Trophoblast cell (in vitro differentiated cells and primary cell): ENCODE data around the gene IL1RAPL1.

ENCODE experiments used
- DNase-seq, 2 donors: peaks; one replicate each; pipeline ENCODE4 v3.0.0-alpha.2; 2016
- H2AFZ ChIP-seq: 2 replicates; pipeline ENCODE4 v1.6.1; 2013; ENCODE audit warnings: low read length, moderate library complexity, mild to moderate bottlenecking; ENCODE audit not compliant: insufficient read depth, poor library complexity
- H2AK5ac ChIP-seq: 2 replicates; pipeline ENCODE4 v1.6.1; 2013; ENCODE audit warnings: mild to moderate bottlenecking, low read length
- H2BK120ac ChIP-seq: 2 replicates; pipeline ENCODE4 v1.6.1; 2013; ENCODE audit warnings: low read length, mild to moderate bottlenecking, moderate library complexity; ENCODE audit not compliant: insufficient read depth, poor library complexity
- H2BK12ac ChIP-seq: 2 replicates; pipeline ENCODE4 v1.6.1; 2013; ENCODE audit warnings: mild to moderate bottlenecking, low read length, moderate library complexity
- H2BK5ac ChIP-seq: 2 replicates; pipeline ENCODE4 v1.6.1; 2013; ENCODE audit warnings: low read length, low read depth, moderate library complexity, mild to moderate bottlenecking; ENCODE audit not compliant: poor library complexity
- H3K14ac ChIP-seq: 2 replicates; pipeline ENCODE4 v1.6.1; 2013; ENCODE audit warnings: mild to moderate bottlenecking, low read length
- H3K18ac ChIP-seq: 2 replicates; pipeline ENCODE4 v1.6.1; 2013; ENCODE audit warnings: mild to moderate bottlenecking, low read length
- H3K23ac ChIP-seq: 2 replicates; pipeline ENCODE4 v1.6.1; 2013; ENCODE audit warnings: low read length
- H3K27ac ChIP-seq: 2 replicates; pipeline ENCODE4 v1.5.1; 2013; ENCODE audit warnings: low read depth, mild to moderate bottlenecking, inconsistent platforms, low read length, moderate library complexity
- H3K27me3 ChIP-seq: 2 replicates; pipeline ENCODE4 v1.6.1; 2013; ENCODE audit warnings: inconsistent platforms, mild to moderate bottlenecking, low read length, moderate library complexity; ENCODE audit not compliant: insufficient read depth
- H3K36me3 ChIP-seq, 2 experiments: 1 replicate in 1 of 2; 2 replicates in 1 of 2; pipeline ENCODE4 v1.6.1; 2013; ENCODE audit warnings: low read length in 2 of 2, mild to moderate bottlenecking in 2 of 2, moderate library complexity in 1 of 2; ENCODE audit not compliant: insufficient read depth in 2 of 2, control insufficient read depth in 1 of 2
- H3K4ac ChIP-seq: 2 replicates; pipeline ENCODE4 v1.6.1; 2013; ENCODE audit warnings: low read depth, mild to moderate bottlenecking, low read length, moderate library complexity
- H3K4me1 ChIP-seq, 2 experiments: 1 replicate in 1 of 2; 2 replicates in 1 of 2; pipeline ENCODE4 v1.6.1; 2013; ENCODE audit warnings: low read length in 2 of 2, mild to moderate bottlenecking in 2 of 2, moderate library complexity in 1 of 2; ENCODE audit not compliant: insufficient read depth in 2 of 2, control insufficient read depth in 1 of 2
- H3K4me2 ChIP-seq: 2 replicates; pipeline ENCODE4 v1.6.1; 2013; ENCODE audit warnings: inconsistent platforms, mild to moderate bottlenecking, low read length, moderate library complexity
- H3K4me3 ChIP-seq: 2 replicates; pipeline ENCODE4 v1.5.1; 2013; ENCODE audit warnings: mild to moderate bottlenecking, low read depth, low read length, inconsistent platforms
- H3K79me1 ChIP-seq: one replicate; pipeline ENCODE4 v1.6.1; 2013; ENCODE audit warnings: low read length
- H3K79me2 ChIP-seq: 2 replicates; pipeline ENCODE4 v1.6.1; 2013; ENCODE audit warnings: low read length, mild to moderate bottlenecking; ENCODE audit not compliant: control insufficient read depth, insufficient read depth, poor library complexity
- H3K9ac ChIP-seq: 2 replicates; pipeline ENCODE4 v1.6.1; 2013; ENCODE audit warnings: mild to moderate bottlenecking, low read length
- H3K9me3 ChIP-seq: 2 replicates; pipeline ENCODE4 v1.6.1; 2013; ENCODE audit warnings: low read depth, mild to moderate bottlenecking, control low read depth, inconsistent platforms, low read length; ENCODE audit not compliant: insufficient read depth
- H4K12ac ChIP-seq: 2 replicates; pipeline ENCODE4 v1.6.1; 2013; ENCODE audit warnings: low read depth, mild to moderate bottlenecking, low read length, moderate library complexity
- H4K8ac ChIP-seq: 2 replicates; pipeline ENCODE4 v1.6.1; 2013; ENCODE audit warnings: low read depth, mild to moderate bottlenecking, low read length, moderate library complexity
- H4K91ac ChIP-seq: one replicate; pipeline ENCODE4 v1.6.1; 2013; ENCODE audit warnings: low read depth, mild to moderate bottlenecking, low read length, moderate library complexity
- WGBS: extraction: QIAGEN DNeasy Blood & Tissue Kit; methylation state at CpG from one replicate; pipeline ENCODE4 v1.1.7; 2013; ENCODE audit warnings: missing lambda C conversion rate; ENCODE audit not compliant: insufficient read length, insufficient coverage; ENCODE audit errors: extremely low coverage; 5-methylcytosine and 5-hydroxymethylcytosine counted together

IL1RAPL1 gene

DNA sequence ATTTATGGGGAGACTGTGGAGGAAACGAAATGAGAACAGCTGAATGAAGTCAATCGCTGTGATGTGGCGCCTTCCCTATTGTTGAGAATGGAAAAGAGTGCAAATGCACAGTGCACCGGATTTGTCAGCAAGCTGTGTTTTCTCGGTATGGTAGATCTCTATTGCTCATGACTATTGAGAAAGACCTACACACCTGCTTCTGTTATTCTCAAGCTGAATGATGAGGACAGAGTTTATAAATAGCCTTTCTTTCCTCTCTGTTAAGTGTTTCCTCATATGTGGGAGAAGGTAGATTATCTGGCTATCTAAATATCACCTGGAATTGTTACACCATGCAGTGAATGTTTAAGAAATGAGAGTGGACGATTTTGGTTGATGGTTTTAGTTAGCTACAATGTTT lies 650.7 kb downstream of the IL1RAPL1 start:
- H4K12ac ChIP-seq = no peak overlapping the region
- H3K14ac ChIP-seq = no peak overlapping the region
- no peak overlapping the region for H2BK12ac ChIP-seq
- H3K27me3 ChIP-seq = no peaks in the 10 kb centered on the region
- H4K91ac ChIP-seq = no peak overlapping the region
- no CpG with 5 or more reads among the region's 6 CpGs for WGBS
- no peak for DNase-seq
- no peaks in the 10 kb centered on the region for H3K79me1 ChIP-seq
- H3K4me1 ChIP-seq = no peaks in the 10 kb centered on the region
- H3K9ac ChIP-seq = no peak overlapping the region
- H3K36me3 ChIP-seq = no peaks in the 10 kb centered on the region
- H3K4me2 ChIP-seq = no peak overlapping the region
- H2BK5ac ChIP-seq = no peak overlapping the region
- no peak overlapping the region for H4K8ac ChIP-seq
- H2AFZ ChIP-seq = no peak overlapping the region
- no peaks in the 10 kb centered on the region for H3K79me2 ChIP-seq
- no peak overlapping the region for H3K23ac ChIP-seq
- no peak overlapping the region for H2AK5ac ChIP-seq
- no peaks in the 10 kb centered on the region for H3K9me3 ChIP-seq
- H3K18ac ChIP-seq = no peak overlapping the region
- H3K27ac ChIP-seq = no peak overlapping the region
- no peak overlapping the region for H3K4ac ChIP-seq
- no peak overlapping the region for H3K4me3 ChIP-seq
- no peak overlapping the region for H2BK120ac ChIP-seq

DNA sequence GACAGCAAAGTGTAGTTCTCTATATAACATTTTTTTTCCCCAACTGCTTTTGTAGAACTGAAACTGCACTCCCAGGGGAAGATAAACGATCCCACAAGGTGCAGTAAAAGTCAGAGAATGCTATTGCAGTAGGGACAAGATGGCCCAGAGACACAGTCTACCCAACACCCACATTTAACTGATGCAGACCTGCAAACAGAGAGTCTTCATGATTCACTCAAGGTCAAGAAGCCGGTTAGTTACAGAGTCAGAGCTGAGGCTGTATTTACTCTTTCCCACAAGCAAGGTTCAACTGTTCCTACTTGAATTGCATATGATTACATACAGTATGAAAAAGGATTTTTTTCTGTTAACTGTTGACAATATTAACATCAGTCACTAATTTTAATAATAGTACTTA lies 654.6 kb downstream of the IL1RAPL1 start:
- no peak overlapping the region for H2BK12ac ChIP-seq
- no peak overlapping the region for H3K14ac ChIP-seq
- H2BK120ac ChIP-seq = no peak overlapping the region
- H3K4me3 ChIP-seq = no peak overlapping the region
- no peak overlapping the region for H3K4ac ChIP-seq
- H3K9ac ChIP-seq = no peak overlapping the region
- no peak overlapping the region for H4K8ac ChIP-seq
- no peak overlapping the region for H3K27ac ChIP-seq
- no peaks in the 10 kb centered on the region for H3K4me1 ChIP-seq
- no peaks in the 10 kb centered on the region for H3K27me3 ChIP-seq
- no peak overlapping the region for H3K23ac ChIP-seq
- no peak overlapping the region for H2BK5ac ChIP-seq
- H3K36me3 ChIP-seq = no peaks in the 10 kb centered on the region
- H4K91ac ChIP-seq = no peak overlapping the region
- no peak overlapping the region for H4K12ac ChIP-seq
- no peaks in the 10 kb centered on the region for H3K79me1 ChIP-seq
- H3K4me2 ChIP-seq = no peak overlapping the region
- no peak overlapping the region for H2AFZ ChIP-seq
- H2AK5ac ChIP-seq = no peak overlapping the region
- no peaks in the 10 kb centered on the region for H3K9me3 ChIP-seq
- no CpG with 5 or more reads among the region's 2 CpGs for WGBS
- no peak for DNase-seq
- no peak overlapping the region for H3K18ac ChIP-seq
- H3K79me2 ChIP-seq = no peaks in the 10 kb centered on the region

DNA sequence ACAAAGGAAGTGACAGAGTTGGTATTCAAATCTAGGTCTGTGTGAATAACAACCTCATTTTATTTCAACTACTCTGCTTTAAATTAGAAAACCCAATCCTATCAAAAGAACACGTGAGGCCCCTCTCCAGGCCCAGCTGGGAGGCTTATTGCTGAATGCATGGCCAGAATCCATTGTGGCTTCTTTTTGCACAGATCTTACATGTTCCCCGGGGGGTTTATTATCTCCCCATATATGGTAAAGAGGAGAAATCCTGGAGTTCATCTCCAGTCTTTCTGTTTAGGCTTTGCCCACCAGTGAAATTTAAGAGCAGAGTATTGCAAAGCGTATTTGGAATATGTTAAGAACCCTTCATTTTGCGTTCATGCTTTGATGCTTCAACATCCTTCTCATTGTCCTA lies 655.6 kb downstream of the IL1RAPL1 start:
- WGBS = no CpG with 5 or more reads among the region's 4 CpGs
- Histone ChIP-seq H3K14ac (no peak overlapping the region), H2BK5ac (no peak overlapping the region), H3K4me2 (no peak overlapping the region), H3K9ac (no peak overlapping the region), H3K9me3 (no peaks in the 10 kb centered on the region), H3K4me3 (no peak overlapping the region), H4K12ac (no peak overlapping the region), H3K4ac (no peak overlapping the region), H2AFZ (no peak overlapping the region), H3K27me3 (no peaks in the 10 kb centered on the region), H3K18ac (no peak overlapping the region), H3K23ac (no peak overlapping the region), H3K36me3 (no peaks in the 10 kb centered on the region), H2BK12ac (no peak overlapping the region), H3K79me1 (no peaks in the 10 kb centered on the region), H2BK120ac (no peak overlapping the region), H3K4me1 (no peaks in the 10 kb centered on the region), H2AK5ac (no peak overlapping the region), H3K27ac (no peak overlapping the region), H4K8ac (no peak overlapping the region), H4K91ac (no peak overlapping the region), H3K79me2 (no peaks in the 10 kb centered on the region)
- DNase-seq = no peak

DNA sequence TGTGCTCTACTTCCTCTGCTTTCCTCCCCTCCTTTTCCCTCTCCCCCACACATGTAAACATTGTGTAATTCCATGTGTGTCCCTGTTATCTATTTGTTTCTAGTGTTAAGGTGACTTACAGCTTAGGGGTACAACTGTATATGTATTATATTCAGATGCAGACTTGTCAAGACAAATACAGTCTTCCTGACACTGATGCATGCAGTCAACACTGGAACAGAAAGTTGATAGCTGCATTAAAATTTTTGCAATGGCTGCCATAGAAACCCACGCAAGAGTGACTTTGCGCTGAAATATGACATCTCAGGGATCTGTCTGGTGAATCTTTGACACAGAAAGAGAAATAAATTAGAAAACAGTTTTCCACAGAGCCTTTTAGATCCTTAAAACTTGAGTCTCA lies 656.7 kb downstream of the IL1RAPL1 start:
- Histone ChIP-seq H2AK5ac (no peak overlapping the region), H3K79me1 (no peaks in the 10 kb centered on the region), H4K12ac (no peak overlapping the region), H3K9me3 (no peaks in the 10 kb centered on the region), H3K27ac (no peak overlapping the region), H4K8ac (no peak overlapping the region), H2BK5ac (no peak overlapping the region), H2AFZ (no peak overlapping the region), H2BK12ac (no peak overlapping the region), H3K4me3 (no peak overlapping the region), H3K4ac (no peak overlapping the region), H3K27me3 (no peaks in the 10 kb centered on the region), H3K9ac (no peak overlapping the region), H3K23ac (no peak overlapping the region), H3K14ac (no peak overlapping the region), H2BK120ac (no peak overlapping the region), H3K4me1 (no peaks in the 10 kb centered on the region), H3K79me2 (no peaks in the 10 kb centered on the region), H3K4me2 (no peak overlapping the region), H4K91ac (no peak overlapping the region), H3K36me3 (no peaks in the 10 kb centered on the region), H3K18ac (no peak overlapping the region)
- WGBS = no CpG with 5 or more reads among the region's 2 CpGs
- DNase-seq = no peak
